ENCODE data around the gene RPL29.
A peak's percentile ranks its signal among the peaks of the same experiment; 100 is the strongest.

The RPL29 gene

GRCh38 chr3:52005571-52005986 lies 9.9 kb upstream of the RPL29 start:
- Histone ChIP-seq H3K4me3 (ENCODE audit: extremely low read depth, insufficient read depth, low read length, poor library complexity, severe bottlenecking) (peak overlapping the region; percentile 8), H3K4me1 (ENCODE audit: control insufficient read depth, insufficient read depth, low read length, poor library complexity, severe bottlenecking) (peaks cover 24% of the 10 kb centered on the region)
- 8 to 13% methylated on average over 14 to 15 of the region's 15 CpGs for WGBS, 2 experiments (ENCODE audit: insufficient coverage in 2 of 2)

GRCh38 chr3:52004906-52005395 lies 9.3 kb upstream of the RPL29 start:
- H3K4me1 ChIP-seq (ENCODE audit: control insufficient read depth, insufficient read depth, low read length, poor library complexity, severe bottlenecking) = peaks cover 24% of the 10 kb centered on the region
- no peak overlapping the region for H3K4me3 ChIP-seq (ENCODE audit: extremely low read depth, insufficient read depth, low read length, poor library complexity, severe bottlenecking)
- peak overlapping the region; percentile 25 for H3K27ac ChIP-seq (ENCODE audit: low read depth, low read length, severe bottlenecking)
- H3K36me3 ChIP-seq (ENCODE audit: control insufficient read depth, insufficient read depth, low read length) = no peaks in the 10 kb centered on the region
- no peaks in the 10 kb centered on the region for H3K9me3 ChIP-seq (ENCODE audit: control insufficient read depth, low read length)
- 69 to 92% methylated on average over 2 to 3 of the region's 4 CpGs for WGBS, 2 experiments (ENCODE audit: insufficient coverage in 2 of 2)

More at GRCh38 chr3:52005571-52005986, 9.9 kb upstream of the RPL29 start:
- H3K36me3 ChIP-seq (ENCODE audit: control insufficient read depth, insufficient read depth, low read length) = no peaks in the 10 kb centered on the region
- H3K27ac ChIP-seq (ENCODE audit: low read depth, low read length, severe bottlenecking) = peak overlapping the region; percentile 25
- no peaks in the 10 kb centered on the region for H3K9me3 ChIP-seq (ENCODE audit: control insufficient read depth, low read length)

GRCh38 chr3:52004163-52004787 lies 8.6 kb upstream of the RPL29 start:
- Histone ChIP-seq H3K36me3 (ENCODE audit: control insufficient read depth, insufficient read depth, low read length) (no peaks in the 10 kb centered on the region), H3K4me1 (ENCODE audit: control insufficient read depth, insufficient read depth, low read length, poor library complexity, severe bottlenecking) (peaks cover 24% of the 10 kb centered on the region), H3K4me3 (ENCODE audit: extremely low read depth, insufficient read depth, low read length, poor library complexity, severe bottlenecking) (no peak overlapping the region), H3K27ac (ENCODE audit: low read depth, low read length, severe bottlenecking) (no peak overlapping the region), H3K9me3 (ENCODE audit: control insufficient read depth, low read length) (no peaks in the 10 kb centered on the region)
- 33 to 37% methylated on average over 13 to 15 of the region's 16 CpGs for WGBS, 2 experiments (ENCODE audit: insufficient coverage in 2 of 2)

- H3K27ac ChIP-seq (ENCODE audit: low read depth, low read length, severe bottlenecking) = no peak overlapping the region
- H3K4me3 ChIP-seq (ENCODE audit: extremely low read depth, insufficient read depth, low read length, poor library complexity, severe bottlenecking) = no peak overlapping the region
- H3K4me1 ChIP-seq (ENCODE audit: control insufficient read depth, insufficient read depth, low read length, poor library complexity, severe bottlenecking) = peaks cover 32% of the 10 kb centered on the region
- WGBS, 2 experiments (ENCODE audit: insufficient coverage in 2 of 2) = 46 to 70% methylated on average over 3 of the region's 6 CpGs
- H3K36me3 ChIP-seq (ENCODE audit: control insufficient read depth, insufficient read depth, low read length) = no peaks in the 10 kb centered on the region
- no peaks in the 10 kb centered on the region for H3K9me3 ChIP-seq (ENCODE audit: control insufficient read depth, low read length)
Observed at GRCh38 chr3:52002748-52003147, 7.1 kb upstream of the RPL29 start.

- H3K4me1 ChIP-seq (ENCODE audit: control insufficient read depth, insufficient read depth, low read length, poor library complexity, severe bottlenecking) = peaks cover 31% of the 10 kb centered on the region
Observed at GRCh38 chr3:52001443-52001974, 5.8 kb upstream of the RPL29 start.

GRCh38 chr3:51999846-52000245 lies 4.2 kb upstream of the RPL29 start:
- Histone ChIP-seq H3K9me3 (ENCODE audit: control insufficient read depth, low read length) (no peaks in the 10 kb centered on the region), H3K27ac (ENCODE audit: low read depth, low read length, severe bottlenecking) (no peak overlapping the region), H3K36me3 (ENCODE audit: control insufficient read depth, insufficient read depth, low read length) (peaks cover 5% of the 10 kb centered on the region), H3K4me1 (ENCODE audit: control insufficient read depth, insufficient read depth, low read length, poor library complexity, severe bottlenecking) (peaks cover 16% of the 10 kb centered on the region), H3K4me3 (ENCODE audit: extremely low read depth, insufficient read depth, low read length, poor library complexity, severe bottlenecking) (no peak overlapping the region)
- 90% methylated on average over 2 of the region's 2 CpGs; no CpG with 5 or more reads in 1 of the 2 experiments for WGBS, 2 experiments (ENCODE audit: insufficient coverage in 2 of 2)

More at GRCh38 chr3:52001443-52001974, 5.8 kb upstream of the RPL29 start:
- Histone ChIP-seq H3K36me3 (ENCODE audit: control insufficient read depth, insufficient read depth, low read length) (no peaks in the 10 kb centered on the region), H3K4me3 (ENCODE audit: extremely low read depth, insufficient read depth, low read length, poor library complexity, severe bottlenecking) (no peak overlapping the region), H3K9me3 (ENCODE audit: control insufficient read depth, low read length) (no peaks in the 10 kb centered on the region), H3K27ac (ENCODE audit: low read depth, low read length, severe bottlenecking) (no peak overlapping the region)
- 4% methylated on average over 9 to 17 of the region's 18 CpGs for WGBS, 2 experiments (ENCODE audit: insufficient coverage in 2 of 2)

- no peak overlapping the region for H3K27ac ChIP-seq (ENCODE audit: low read depth, low read length, severe bottlenecking)
- WGBS, 2 experiments (ENCODE audit: insufficient coverage in 2 of 2) = 90% methylated on average over 6 to 7 of the region's 7 CpGs
- peaks cover 16% of the 10 kb centered on the region for H3K36me3 ChIP-seq (ENCODE audit: control insufficient read depth, insufficient read depth, low read length)
- peaks cover 19% of the 10 kb centered on the region for H3K4me1 ChIP-seq (ENCODE audit: control insufficient read depth, insufficient read depth, low read length, poor library complexity, severe bottlenecking)
- H3K4me3 ChIP-seq (ENCODE audit: extremely low read depth, insufficient read depth, low read length, poor library complexity, severe bottlenecking) = no peak overlapping the region
- no peaks in the 10 kb centered on the region for H3K9me3 ChIP-seq (ENCODE audit: control insufficient read depth, low read length)
Observed at GRCh38 chr3:51998774-51999173, 3.1 kb upstream of the RPL29 start.

- WGBS, 2 experiments (ENCODE audit: insufficient coverage in 2 of 2) = 40 to 44% methylated on average over 6 of the region's 7 CpGs
- no peak overlapping the region for H3K4me3 ChIP-seq (ENCODE audit: extremely low read depth, insufficient read depth, low read length, poor library complexity, severe bottlenecking)
- no peak overlapping the region for H3K27ac ChIP-seq (ENCODE audit: low read depth, low read length, severe bottlenecking)
- H3K4me1 ChIP-seq (ENCODE audit: control insufficient read depth, insufficient read depth, low read length, poor library complexity, severe bottlenecking) = peaks cover 19% of the 10 kb centered on the region
- H3K36me3 ChIP-seq (ENCODE audit: control insufficient read depth, insufficient read depth, low read length) = peaks cover 23% of the 10 kb centered on the region
- H3K9me3 ChIP-seq (ENCODE audit: control insufficient read depth, low read length) = no peaks in the 10 kb centered on the region
Observed at GRCh38 chr3:51997935-51998596, 2.4 kb upstream of the RPL29 start.

GRCh38 chr3:51997172-51997571 lies 1.5 kb upstream of the RPL29 start:
- 76 to 90% methylated on average over 1 to 2 of the region's 2 CpGs for WGBS, 2 experiments (ENCODE audit: insufficient coverage in 2 of 2)
- Histone ChIP-seq H3K27ac (ENCODE audit: low read depth, low read length, severe bottlenecking) (no peak overlapping the region), H3K4me1 (ENCODE audit: control insufficient read depth, insufficient read depth, low read length, poor library complexity, severe bottlenecking) (peaks cover 23% of the 10 kb centered on the region), H3K36me3 (ENCODE audit: control insufficient read depth, insufficient read depth, low read length) (peaks cover 32% of the 10 kb centered on the region), H3K9me3 (ENCODE audit: control insufficient read depth, low read length) (no peaks in the 10 kb centered on the region), H3K4me3 (ENCODE audit: extremely low read depth, insufficient read depth, low read length, poor library complexity, severe bottlenecking) (no peak overlapping the region)

- H3K36me3 ChIP-seq (ENCODE audit: control insufficient read depth, insufficient read depth, low read length) = peaks cover 42% of the 10 kb centered on the region
- peaks cover 23% of the 10 kb centered on the region for H3K4me1 ChIP-seq (ENCODE audit: control insufficient read depth, insufficient read depth, low read length, poor library complexity, severe bottlenecking)
- peak overlapping the region; percentile 90 for H3K4me3 ChIP-seq (ENCODE audit: extremely low read depth, insufficient read depth, low read length, poor library complexity, severe bottlenecking)
- H3K9me3 ChIP-seq (ENCODE audit: control insufficient read depth, low read length) = no peaks in the 10 kb centered on the region
- peak overlapping the region; percentile 96 for H3K27ac ChIP-seq (ENCODE audit: low read depth, low read length, severe bottlenecking)
- 90% methylated on average over 2 of the region's 2 CpGs; no CpG with 5 or more reads in 1 of the 2 experiments for WGBS, 2 experiments (ENCODE audit: insufficient coverage in 2 of 2)
Observed at GRCh38 chr3:51994530-51994929, 1.2 kb downstream of the RPL29 start.

Measured in mesodermal cell (in vitro differentiated cells).